ENCODE data around the gene MED7.
A peak's percentile ranks its signal among the peaks of the same experiment; 100 is the strongest.

MED7 gene

GRCh38 chr5:157130925-157131324, 11.7 kb downstream of the MED7 start:
- no peak for TF ChIP-seq CTCF (IDR thresholded peaks at IDR 0.05; ENCODE audit: insufficient read depth, low read depth, low read length, missing control alignments)
- DNase-seq (ENCODE audit: low read depth) = peak; percentile 67
- H3K4me3 ChIP-seq (ENCODE audit: low read depth, low read length) = no peak overlapping the region

- DNase-seq (ENCODE audit: low read depth) = no peak
- no peak for TF ChIP-seq CTCF (IDR thresholded peaks at IDR 0.05; ENCODE audit: insufficient read depth, low read depth, low read length, missing control alignments)
- no peak overlapping the region for H3K4me3 ChIP-seq (ENCODE audit: low read depth, low read length)
Measured at GRCh38 chr5:157121709-157122108, 21.0 kb downstream of the MED7 start.

- no peak for DNase-seq (ENCODE audit: low read depth)
- no peak overlapping the region for H3K4me3 ChIP-seq (ENCODE audit: low read depth, low read length)
- no peak for TF ChIP-seq CTCF (IDR thresholded peaks at IDR 0.05; ENCODE audit: insufficient read depth, low read depth, low read length, missing control alignments)
Measured at GRCh38 chr5:157120102-157120501, 22.6 kb downstream of the MED7 start.

DNA sequence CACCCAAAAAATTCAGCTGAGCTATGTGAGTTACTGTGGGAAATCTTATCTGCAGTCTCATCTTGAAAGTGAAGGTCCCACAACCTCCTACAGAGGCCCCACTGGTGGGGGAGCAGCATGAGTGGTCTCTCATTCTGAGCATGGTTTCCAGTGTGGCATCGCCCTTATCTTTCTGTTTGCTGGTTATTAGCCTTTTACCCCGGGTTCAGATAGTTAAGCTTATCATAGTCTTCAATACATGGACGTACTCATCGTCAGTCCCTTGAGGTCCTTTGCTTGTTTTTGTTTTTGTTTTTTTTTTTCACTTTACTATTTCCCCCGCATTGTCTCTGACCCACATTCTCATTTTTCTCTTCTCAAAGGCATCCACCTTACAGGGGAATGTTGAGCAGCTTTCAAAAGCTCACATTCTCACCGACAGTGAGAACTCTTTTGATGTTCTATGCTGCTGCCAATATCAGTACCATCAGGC, 26.1 kb downstream of the MED7 start:
- peak; percentile 88 for DNase-seq (ENCODE audit: low read depth)
- no peak for TF ChIP-seq CTCF (IDR thresholded peaks at IDR 0.05; ENCODE audit: insufficient read depth, low read depth, low read length, missing control alignments)
- H3K4me3 ChIP-seq (ENCODE audit: low read depth, low read length) = peak overlapping the region; percentile 13

GRCh38 chr5:157115502-157115901, 27.2 kb downstream of the MED7 start:
- no peak for TF ChIP-seq CTCF (IDR thresholded peaks at IDR 0.05; ENCODE audit: insufficient read depth, low read depth, low read length, missing control alignments)
- DNase-seq (ENCODE audit: low read depth) = no peak
- 0 out of 2 replicates have a peak overlapping the region, but pooled peaks have one; percentile 13 for H3K4me3 ChIP-seq (ENCODE audit: low read depth, low read length)

DNA sequence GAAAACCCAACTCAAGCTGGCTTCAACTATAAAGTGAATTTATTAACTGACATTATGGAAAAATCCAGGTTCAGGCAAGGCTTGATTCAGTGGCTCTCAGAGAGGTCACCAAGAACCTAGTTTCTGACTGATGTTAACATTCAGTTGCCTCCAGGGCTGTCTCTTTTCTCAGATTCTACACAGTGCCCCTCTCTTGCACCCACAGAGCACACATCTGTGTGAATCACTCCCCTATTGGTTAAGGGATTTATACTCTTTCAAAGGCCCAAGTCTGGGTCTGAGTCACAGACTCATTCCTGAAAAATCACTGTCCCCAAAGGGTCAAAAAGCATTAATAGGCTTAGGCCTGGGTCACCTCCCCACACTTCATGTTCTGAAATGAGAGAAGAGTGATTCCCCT, 27.7 kb downstream of the MED7 start:
- H3K4me3 ChIP-seq (ENCODE audit: low read depth, low read length) = no peak overlapping the region
- DNase-seq (ENCODE audit: low read depth) = peak; percentile 47
- TF ChIP-seq CTCF (IDR thresholded peaks at IDR 0.05; ENCODE audit: insufficient read depth, low read depth, low read length, missing control alignments) = no peak

- no peak for TF ChIP-seq CTCF (IDR thresholded peaks at IDR 0.05; ENCODE audit: insufficient read depth, low read depth, low read length, missing control alignments)
- H3K4me3 ChIP-seq (ENCODE audit: low read depth, low read length) = no peak overlapping the region
- DNase-seq (ENCODE audit: low read depth) = no peak
Measured at GRCh38 chr5:157113002-157113401, 29.7 kb downstream of the MED7 start.

Measured in GM12865 (cell line).